Esophagus muscularis mucosa (tissue), 4 donors: ENCODE results near the gene MAP2K5. TPM values are rescaled to one million over a fixed set of nuclear protein-coding genes. Genes with fewer than 3 reads are reported as not detected.
A peak's percentile ranks its signal among the peaks of the same experiment; 100 is the strongest.

Experiments used
- DNase-seq: peaks from one replicate; pipeline ENCODE4 v3.0.0-alpha.2; 2017; ENCODE audit errors: extremely low spot score
- H3K27ac ChIP-seq, 4 donors: fragments of 200-600 bp; sonication (generic); replicated peaks in 1 of 4; 1 replicate in 3 of 4; 2 replicates in 1 of 4; pipeline ENCODE4 v1.5.1; 2016 to 2019; ENCODE audit warnings: mild to moderate bottlenecking in 1 of 4
- H3K27me3 ChIP-seq, 4 donors: fragments of 200-600 bp; sonication (generic); one replicate each; pipeline versions ENCODE4 v1.5.1 to v1.6.0; 2016 to 2019
- H3K36me3 ChIP-seq, 4 donors: fragments of 200-600 bp; sonication (generic); one replicate each; pipeline ENCODE4 v1.5.1; 2016 to 2019
- H3K4me1 ChIP-seq, 4 donors: fragments of 200-600 bp; sonication (generic); one replicate each; pipeline ENCODE4 v1.5.1; 2016 to 2019
- H3K4me3 ChIP-seq, 4 donors: fragments of 200-600 bp; sonication (generic); 1 replicate in 2 of 4; 2 replicates in 2 of 4; pipeline ENCODE4 v1.5.1; 2016 to 2019; ENCODE audit warnings: mild to moderate bottlenecking in 4 of 4, moderate library complexity in 1 of 4
- H3K9me3 ChIP-seq, 4 donors: fragments of 200-600 bp; sonication (generic); 1 replicate in 3 of 4; 2 replicates in 1 of 4; pipeline ENCODE4 v1.5.1; 2016 to 2019
- CTCF ChIP-seq, 3 experiments: fragments of 200-600 bp in 2 of 3; fragments of 450-650 bp in 1 of 3; sonication (generic) in 2 of 3; IDR thresholded peaks; one replicate each; pipeline ENCODE4 v1.5.1; 2017 to 2019; ENCODE audit warnings: antibody characterized with exemption in 3 of 3, mild to moderate bottlenecking in 2 of 3, moderate library complexity in 1 of 3
- EP300 ChIP-seq: sonication (generic); formaldehyde crosslinking; IDR thresholded peaks from one replicate; pipeline ENCODE4 v1.6.1; 2017; ENCODE audit warnings: antibody characterized with exemption
- POLR2A ChIP-seq: fragments of 450-650 bp; IDR thresholded peaks from one replicate; pipeline ENCODE4 v1.6.1; 2017; ENCODE audit warnings: antibody characterized with exemption, moderate library complexity, mild to moderate bottlenecking, low read depth
- POLR2AphosphoS5 ChIP-seq, 2 donors: sonication (generic); formaldehyde crosslinking; IDR thresholded peaks; one replicate each; pipeline ENCODE4 v1.6.1; 2017; ENCODE audit warnings: antibody characterized with exemption in 2 of 2
- WGBS: methylation state at CpG from one replicate; pipeline ENCODE4 v1.1.5; 2018; 5-methylcytosine and 5-hydroxymethylcytosine counted together
- intact Hi-C: fragments of 100-400 bp; cut with DNase I; formaldehyde crosslinking; loops from one replicate; pipeline ENCODE4 v1.15.1; 2023
- total RNA-seq, 4 donors: library from RNA; depleted of rRNA; stranded (reverse); fragments of >200 nt; gene quantifications; one replicate each; pipeline versions ENCODE4 v1.1.0 to v1.2.1, GENCODE V29; 2016

The MAP2K5 gene
- total RNA-seq, 4 donors from 2014 or later: 7.8 to 11.9 (median 10.6) TPM

GRCh38 chr15:67521783-67522568 is 20.5 kb upstream of the MAP2K5 start:
- Histone ChIP-seq H3K4me1 (peaks cover 21 to 43% (median 32%) of the 10 kb centered on the region in 4 donors), H3K27ac (peak overlapping the region; percentile 92 to 98 (median 94)), H3K4me3 (peak overlapping the region; percentile 79 to 89 (median 86)), H3K9me3 (no peaks in the 10 kb centered on the region), H3K27me3 (no peaks in the 10 kb centered on the region), H3K36me3 (peaks cover 0 to 12% (median 0%) of the 10 kb centered on the region in 4 donors)
- WGBS: under 1% methylated on average over 14 of the region's 23 CpGs
- intact Hi-C loops: loop anchor here (2.0 kb wide), 1 partner anchor 21 kb away; the partner anchor contains the start of gene MAP2K5
- TF ChIP-seq POLR2AphosphoS5 (IDR thresholded peaks at IDR 0.05) (no peak), EP300 (no peak), POLR2A (no peak), CTCF (IDR thresholded peaks at IDR 0.05) (no peak)
- no peak for DNase-seq

GRCh38 chr15:67523330-67523729 is 19.2 kb upstream of the MAP2K5 start:
- Histone ChIP-seq H3K4me3 (peak overlapping the region in 3 of 4 donors; percentile 79 to 87 (median 84)), H3K27me3 (no peaks in the 10 kb centered on the region), H3K4me1 (peaks cover 21 to 43% (median 32%) of the 10 kb centered on the region in 4 donors), H3K9me3 (no peaks in the 10 kb centered on the region), H3K36me3 (peaks cover 0 to 19% (median 3%) of the 10 kb centered on the region in 4 donors), H3K27ac (no peak overlapping the region)
- DNase-seq: no peak
- intact Hi-C loops: loop anchor here (2.0 kb wide), 1 partner anchor 19 kb away; the partner anchor contains the start of gene MAP2K5
- WGBS: 58% methylated on average over 1 of the region's 1 CpG
- TF ChIP-seq EP300 (no peak), POLR2AphosphoS5 (IDR thresholded peaks at IDR 0.05) (no peak), POLR2A (no peak), CTCF (IDR thresholded peaks at IDR 0.05) (no peak)

- no peaks in the 10 kb centered on the region for H3K27me3 ChIP-seq
- DNase-seq: no peak
- no peak overlapping the region for H3K4me3 ChIP-seq
- intact Hi-C loops: no loop called here
- no peak overlapping the region for H3K27ac ChIP-seq
- peaks cover 0 to 19% (median 3%) of the 10 kb centered on the region in 4 donors for H3K36me3 ChIP-seq
- H3K9me3 ChIP-seq: no peaks in the 10 kb centered on the region
- H3K4me1 ChIP-seq: peaks cover 21 to 43% (median 32%) of the 10 kb centered on the region in 4 donors
- no peak for TF ChIP-seq POLR2A
- TF ChIP-seq POLR2AphosphoS5 (IDR thresholded peaks at IDR 0.05): no peak
- no peak for TF ChIP-seq EP300
- TF ChIP-seq CTCF (IDR thresholded peaks at IDR 0.05): no peak
These were observed 18.3 kb upstream of the MAP2K5 start for GRCh38 chr15:67524235-67524634.

GRCh38 chr15:67528513-67528912 is 14.0 kb upstream of the MAP2K5 start:
- intact Hi-C loops: no loop called here
- Histone ChIP-seq H3K36me3 (peaks cover 0 to 19% (median 6%) of the 10 kb centered on the region in 4 donors), H3K4me3 (no peak overlapping the region), H3K27ac (no peak overlapping the region), H3K9me3 (no peaks in the 10 kb centered on the region), H3K27me3 (no peaks in the 10 kb centered on the region), H3K4me1 (peaks cover 3 to 19% (median 11%) of the 10 kb centered on the region in 4 donors)
- WGBS: 94% methylated on average over 3 of the region's 3 CpGs
- no peak for DNase-seq
- no peak for TF ChIP-seq POLR2A
- TF ChIP-seq POLR2AphosphoS5 (IDR thresholded peaks at IDR 0.05): no peak
- TF ChIP-seq EP300: no peak
- no peak for TF ChIP-seq CTCF (IDR thresholded peaks at IDR 0.05)
